GM21717 (cell line): ENCODE data around the gene BTBD16.

ENCODE experiments used
- ATAC-seq: cut with Tn5 transposase; IDR thresholded peaks from one replicate; pipeline ENCODE4 v1.9.1; 2021; ENCODE audit warnings: mild to moderate bottlenecking, moderate library complexity; ENCODE audit not compliant: unreplicated experiment

The BTBD16 gene

DNA sequence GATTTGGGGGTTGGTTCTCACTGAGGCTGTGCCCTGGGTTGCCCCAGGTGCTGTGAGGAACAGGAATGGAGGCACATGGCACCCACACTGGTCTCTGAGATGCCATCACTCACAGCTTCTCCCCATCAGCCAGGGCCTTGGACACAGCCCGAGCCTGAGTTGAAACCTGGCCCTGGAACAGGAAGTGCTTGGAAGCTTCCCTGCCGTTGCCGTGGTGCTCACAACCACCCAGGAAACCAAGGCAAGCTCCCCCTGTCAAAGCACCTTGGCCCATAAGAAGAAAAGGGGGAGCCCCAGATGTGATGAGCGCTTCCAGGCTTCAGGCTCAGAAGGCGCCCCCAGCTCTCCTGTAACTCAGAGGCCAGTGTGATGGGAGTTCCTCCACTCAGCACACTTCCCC is at the start of gene BTBD16:
Gene BTBD16, plus strand, starts transcription at position 221 of the 400 bp plus-strand sequence. CDS start 3,786 bp downstream, outside the sequence.
- ATAC-seq: no peak

- no peak for ATAC-seq
Measured at GRCh38 chr10:122221958-122222357, 49.1 kb upstream of the BTBD16 start.

DNA sequence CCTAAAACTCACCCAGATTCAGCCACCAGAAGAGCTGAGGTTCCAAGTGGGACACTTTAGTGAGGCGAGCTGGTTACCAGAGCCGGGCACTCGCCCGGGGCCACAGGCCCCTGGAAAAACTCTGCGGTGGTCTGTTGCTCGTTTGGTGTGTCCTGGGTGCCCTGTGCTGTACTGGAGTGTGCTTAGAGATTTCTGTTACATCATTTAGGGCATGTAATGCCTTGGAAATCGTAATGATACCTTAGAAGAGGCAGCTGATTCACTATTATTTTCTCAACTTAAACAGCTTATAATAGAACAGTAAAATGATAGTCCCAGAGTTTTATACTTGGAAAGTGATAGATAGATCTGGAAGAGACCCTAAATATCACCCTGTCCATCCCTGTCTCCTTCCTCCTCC is 48.5 kb upstream of the BTBD16 start:
- ATAC-seq: no peak

GRCh38 chr10:122224159-122224558 is 46.9 kb upstream of the BTBD16 start:
- ATAC-seq: no peak

DNA sequence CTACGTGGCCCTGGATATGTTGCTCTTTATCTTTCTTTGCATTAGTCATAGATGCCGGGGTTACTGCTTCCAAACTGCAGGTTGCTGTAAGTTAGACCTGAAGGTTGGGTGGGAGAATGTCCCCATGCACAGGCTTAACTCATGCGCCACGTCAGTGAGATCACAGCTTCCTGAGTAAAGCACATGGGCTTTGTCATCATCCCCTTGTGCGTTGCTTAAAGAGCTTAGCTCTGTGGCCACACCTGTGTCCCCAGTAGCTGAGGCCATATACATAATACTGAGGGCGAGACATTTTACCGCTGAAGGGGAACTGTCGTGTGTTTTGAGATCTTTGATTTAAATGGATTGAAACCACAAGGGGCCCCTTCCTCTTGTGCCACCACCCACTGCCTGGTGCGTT is 45.8 kb upstream of the BTBD16 start:
- ATAC-seq: no peak

GRCh38 chr10:122227754-122228153 is 43.3 kb upstream of the BTBD16 start:
- no peak for ATAC-seq

DNA sequence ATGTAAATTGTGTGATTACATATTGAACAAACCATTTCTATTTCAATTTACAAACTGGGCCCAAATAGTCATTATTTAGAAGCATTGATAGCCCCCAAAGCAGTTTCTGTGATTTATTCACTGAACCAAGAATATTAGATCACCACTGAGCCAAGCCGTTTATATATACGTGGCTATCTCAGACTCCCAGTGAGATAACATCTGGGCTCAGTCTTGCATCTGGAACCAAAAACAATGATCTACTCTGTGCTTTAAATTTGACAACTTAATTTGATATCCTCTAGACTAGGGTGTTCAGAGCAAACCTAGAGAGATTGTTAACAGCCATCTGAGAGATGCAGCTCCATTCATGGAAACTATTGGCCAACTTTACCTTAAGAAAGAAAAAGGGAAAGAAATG is 41.4 kb upstream of the BTBD16 start:
- ATAC-seq: no peak

DNA sequence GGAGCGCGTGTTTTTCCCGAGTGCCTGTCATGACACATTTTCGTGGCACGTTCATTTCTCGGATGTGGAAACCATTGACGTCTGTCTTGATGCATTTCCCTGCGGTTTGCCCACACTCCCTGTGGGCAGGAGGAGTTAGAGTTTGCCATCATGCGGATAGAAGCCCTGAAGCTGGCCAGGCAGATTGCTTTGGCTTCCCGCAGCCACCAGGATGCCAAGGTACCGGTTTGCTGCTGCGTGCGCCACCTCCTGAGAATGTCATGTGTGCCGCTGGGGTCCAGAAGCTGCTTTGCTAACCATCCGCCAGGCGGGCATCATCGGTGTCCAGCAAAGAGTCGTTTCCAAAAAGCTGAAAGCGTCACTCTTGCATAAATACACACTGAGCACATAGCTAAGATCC is 40.9 kb upstream of the BTBD16 start:
- no peak for ATAC-seq

GRCh38 chr10:122232769-122233168 is 38.3 kb upstream of the BTBD16 start:
- no peak for ATAC-seq

- no peak for ATAC-seq
Measured at GRCh38 chr10:122233857-122234348, 37.2 kb upstream of the BTBD16 start.

GRCh38 chr10:122234416-122234815 is 36.7 kb upstream of the BTBD16 start:
- ATAC-seq: no peak

- ATAC-seq: no peak
Measured at GRCh38 chr10:122236690-122237306, 34.3 kb upstream of the BTBD16 start.

- no peak for ATAC-seq
Measured at GRCh38 chr10:122237331-122237990, 33.6 kb upstream of the BTBD16 start.

- ATAC-seq: no peak
Measured at GRCh38 chr10:122239578-122240257, 31.4 kb upstream of the BTBD16 start.

DNA sequence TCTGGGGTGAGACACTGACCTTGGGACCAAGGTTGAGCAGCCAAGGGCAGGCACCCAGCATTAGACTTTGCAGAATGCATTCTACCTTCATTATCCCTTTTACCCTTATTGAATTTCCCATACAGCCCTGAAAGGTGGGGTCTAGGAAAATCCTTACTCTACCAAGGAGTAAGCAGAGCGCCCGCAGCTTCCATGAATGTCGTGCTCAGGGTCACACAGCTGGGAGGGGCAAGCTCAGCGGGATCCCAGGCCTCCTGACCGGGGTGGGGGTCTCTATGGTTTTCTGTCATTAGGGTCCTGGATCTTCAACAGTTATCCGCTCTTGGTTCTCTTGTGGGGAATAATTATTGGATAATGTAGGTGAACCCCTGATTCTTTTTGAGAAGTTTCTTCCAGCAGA is 30.7 kb upstream of the BTBD16 start:
- no peak for ATAC-seq

- no peak for ATAC-seq
Measured at GRCh38 chr10:122241836-122242235, 29.3 kb upstream of the BTBD16 start.

GRCh38 chr10:122243550-122243949 is 27.5 kb upstream of the BTBD16 start:
- no peak for ATAC-seq

GRCh38 chr10:122244001-122244975 is 26.8 kb upstream of the BTBD16 start:
- no peak for ATAC-seq

DNA sequence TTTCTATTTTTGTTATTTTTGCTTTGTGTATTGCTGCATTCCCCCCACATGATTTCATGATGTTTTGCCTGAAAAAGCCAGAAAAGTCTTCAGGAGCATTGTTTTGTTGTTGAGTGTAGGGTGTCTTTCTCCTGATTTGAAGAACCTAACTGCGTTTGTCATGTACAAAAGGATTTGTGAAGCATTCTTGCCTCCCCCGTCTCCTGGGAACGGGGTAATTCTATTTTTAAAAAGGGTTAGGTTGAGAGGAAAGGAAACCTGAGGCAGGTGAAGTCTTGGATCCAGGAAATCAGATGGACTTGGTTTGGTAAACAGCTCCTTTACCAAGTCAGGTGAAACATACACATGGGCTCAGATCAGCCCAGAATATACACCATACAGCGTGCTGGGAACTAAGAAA is 26.0 kb upstream of the BTBD16 start:
- ATAC-seq: no peak

GRCh38 chr10:122245897-122246296 is 25.2 kb upstream of the BTBD16 start:
- ATAC-seq: no peak
